T-cell (primary cell): Measurements from ENCODE around the gene ARSA. TPM values are rescaled to one million over a fixed set of nuclear protein-coding genes. Genes with fewer than 3 reads are reported as not detected.

ENCODE experiments used
- ATAC-seq, 4 experiments: fragments of 200-7000 bp in 3 of 4; fragments of 150-1000 bp in 1 of 4; cut with Tn5 transposase; replicated peaks in 1 of 4; 1 replicate in 3 of 4; 2 replicates in 1 of 4; pipeline ENCODE4 v1.10.0; 2021; ENCODE audit warnings: moderate library complexity in 3 of 4, mild to moderate bottlenecking in 2 of 4, moderate number of reproducible peaks in 1 of 4
- CTCF ChIA-PET, 2 donors: fragments of 300-600 bp; sonication (Branson Sonifier 250); formaldehyde crosslinking; loops; one replicate each; lab custom pipeline; 2022; ENCODE audit warnings: antibody characterized with exemption in 2 of 2; lab: Charles Lee
- POLR2A ChIA-PET, 2 donors: fragments of 300-600 bp; sonication (Branson Sonifier 250); formaldehyde crosslinking; loops; one replicate each; lab custom pipeline; 2022; ENCODE audit warnings: antibody characterized with exemption in 2 of 2; lab: Charles Lee
- DNase-seq, 35 experiments: peaks; one replicate each; pipeline versions ENCODE4 v3.0.0 to v3.0.0-alpha.2; 2013 to 2023
- H3K27ac ChIP-seq: one replicate; pipeline ENCODE4 v1.5.1; 2013; ENCODE audit warnings: low read length
- H3K27me3 ChIP-seq, 2 experiments: replicated peaks in 1 of 2; 1 replicate in 1 of 2; 2 replicates in 1 of 2; pipeline versions ENCODE4 v1.6.1 to v1.7.0; 2013; ENCODE audit warnings: low read length in 1 of 2, mixed read lengths in 1 of 2; ENCODE audit not compliant: control insufficient read depth in 2 of 2, insufficient read depth in 2 of 2; ENCODE audit errors: extremely low read depth in 1 of 2
- H3K36me3 ChIP-seq, 2 donors: 1 replicate in 1 of 2; 2 replicates in 1 of 2; pipeline versions ENCODE4 v1.6.1 to v1.7.0; 2013; ENCODE audit warnings: low read length in 1 of 2; ENCODE audit not compliant: control insufficient read depth in 2 of 2, insufficient read depth in 1 of 2; ENCODE audit errors: extremely low read depth in 1 of 2
- H3K4me1 ChIP-seq, 2 experiments: 1 replicate in 1 of 2; 2 replicates in 1 of 2; pipeline versions ENCODE4 v1.6.1 to v1.7.0; 2013; ENCODE audit warnings: low read length in 2 of 2, mixed read lengths in 1 of 2; ENCODE audit not compliant: insufficient read depth in 2 of 2, control insufficient read depth in 1 of 2; ENCODE audit errors: extremely low read depth in 1 of 2
- H3K4me3 ChIP-seq, 2 donors: 1 replicate in 1 of 2; 2 replicates in 1 of 2; pipeline versions ENCODE4 v1.5.1 to v1.7.0; 2013; ENCODE audit warnings: mild to moderate bottlenecking in 2 of 2, low read length in 1 of 2, moderate library complexity in 1 of 2; ENCODE audit not compliant: control insufficient read depth in 1 of 2; ENCODE audit errors: extremely low read depth in 1 of 2
- H3K9me3 ChIP-seq: 2 replicates; pipeline ENCODE4 v1.7.0; 2013
- H3K27ac Mint-ChIP-seq, 2 donors: one replicate each; pipeline ENCODE4 v1.8.0; 2020 to 2021; ENCODE audit warnings: mild to moderate bottlenecking in 2 of 2, mixed read lengths in 2 of 2
- H3K27me3 Mint-ChIP-seq, 2 donors: one replicate each; pipeline ENCODE4 v1.8.0; 2021 to 2022; ENCODE audit warnings: mixed read lengths in 2 of 2
- H3K36me3 Mint-ChIP-seq: one replicate; pipeline ENCODE4 v1.8.0; 2021; ENCODE audit warnings: mixed read lengths
- H3K4me1 Mint-ChIP-seq, 3 donors: one replicate each; pipeline ENCODE4 v1.8.0; 2020 to 2022; ENCODE audit warnings: mixed read lengths in 3 of 3, mild to moderate bottlenecking in 1 of 3
- H3K4me3 Mint-ChIP-seq, 3 donors: one replicate each; pipeline ENCODE4 v1.8.0; 2020 to 2022; ENCODE audit warnings: mild to moderate bottlenecking in 3 of 3, mixed read lengths in 3 of 3, moderate library complexity in 3 of 3
- H3K9me3 Mint-ChIP-seq, 3 donors: one replicate each; pipeline ENCODE4 v1.8.0; 2020 to 2022; ENCODE audit warnings: mixed read lengths in 3 of 3
- WGBS: methylation state at CpG from one replicate; pipeline ENCODE4 v1.1.5; 2013; ENCODE audit warnings: missing lambda C conversion rate; ENCODE audit not compliant: insufficient coverage; 5-methylcytosine and 5-hydroxymethylcytosine counted together
- total RNA-seq, 35 experiments: library from RNA in 6 of 35; stranded (reverse) in 6 of 35; fragments of 120-200 nt in 1 of 35; gene quantifications; one replicate each; pipeline versions ENCODE4 v1.2.1 to v1.2.4 and lab custom pipeline; 2013 to 2026

The ARSA gene
- total RNA-seq, 5 donors from 2014 or later (not counting 1 experiment from before 2014, with no cell fraction given) = 68.3 to 105 (median 90.6) TPM

- no peak overlapping the region for H3K4me3 ChIP-seq
- DNase-seq (no peak), ATAC-seq (no peak)
- H3K36me3 ChIP-seq = peaks cover 0 to 2% of the 10 kb centered on the region in 2 donors
- no peak overlapping the region for H3K27ac ChIP-seq
- Mint-ChIP-seq H3K4me3 (peak overlapping the region in 1 of 3 donors; percentile 39), H3K27ac (no peak overlapping the region), H3K27me3 (no peaks in the 10 kb centered on the region), H3K36me3 (peaks cover 3% of the 10 kb centered on the region), H3K4me1 (peaks cover 8 to 27% (median 19%) of the 10 kb centered on the region in 3 donors), H3K9me3 (no peaks in the 10 kb centered on the region)
- ChIA-PET POLR2A (no interaction called here), CTCF (interaction anchor here in 1 of 2 donors (0.6 to 1.4 kb wide), 2 partner anchors 22 to 35 kb away, joined by 3 read pairs; partner anchors contain the start of gene SYCE3)
- WGBS = 96% methylated on average over 3 of the region's 3 CpGs
- H3K27me3 ChIP-seq = no peaks in the 10 kb centered on the region
- peaks cover 8 to 22% of the 10 kb centered on the region in 2 experiments for H3K4me1 ChIP-seq
- H3K9me3 ChIP-seq = no peaks in the 10 kb centered on the region
These were observed 42.7 kb downstream of the ARSA start for GRCh38 chr22:50585238-50585637.

DNA sequence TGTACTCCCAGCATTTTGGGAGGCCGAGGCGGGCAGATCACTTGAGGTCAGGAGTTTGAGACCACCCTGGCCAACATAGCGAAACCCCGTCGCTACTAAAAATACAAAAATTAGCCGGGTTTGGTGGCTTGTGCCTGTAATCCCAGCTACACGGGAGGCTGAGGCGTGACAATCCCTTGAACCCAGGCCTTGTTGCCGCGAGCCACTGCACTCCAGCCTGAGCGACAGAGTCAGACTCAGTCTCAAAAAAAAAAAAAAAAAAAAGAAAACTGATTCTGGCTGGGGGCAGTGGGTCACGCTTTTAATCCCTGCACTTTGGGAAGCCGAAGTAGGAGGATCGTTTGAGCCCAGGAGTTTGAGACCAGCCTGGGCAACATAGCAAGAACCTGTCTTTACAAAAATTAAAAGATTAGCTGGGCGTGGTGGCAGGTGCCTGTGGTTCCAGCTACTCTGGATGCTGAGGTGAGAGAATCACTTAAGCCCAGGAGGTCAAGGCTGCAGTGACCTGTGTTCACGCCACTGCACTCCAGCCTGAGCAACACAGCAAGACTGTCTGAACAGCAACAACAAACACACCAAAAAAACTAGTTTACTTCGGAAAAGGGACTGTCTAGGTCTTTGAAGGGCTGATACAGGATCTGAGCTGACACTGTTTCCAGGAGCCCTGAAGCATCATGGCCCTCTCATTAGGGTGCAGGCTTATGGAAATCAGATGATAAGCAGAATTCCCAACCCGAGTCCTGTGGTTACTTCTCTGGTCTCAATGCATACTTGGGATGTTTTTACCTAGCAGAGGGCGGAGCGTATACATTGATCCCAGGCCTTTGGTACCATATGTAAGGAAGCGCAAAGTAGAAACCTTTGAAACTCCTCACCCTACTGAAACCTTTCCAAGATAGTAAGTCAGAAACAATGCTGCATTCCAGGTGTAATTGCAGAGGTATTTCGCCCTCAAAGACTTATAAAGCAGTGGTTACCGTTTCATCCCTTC lies 43.6 kb downstream of the ARSA start:
- peaks cover 0 to 2% of the 10 kb centered on the region in 2 donors for H3K36me3 ChIP-seq
- ATAC-seq (no peak), DNase-seq (no peak)
- H3K9me3 ChIP-seq = no peaks in the 10 kb centered on the region
- H3K9me3 Mint-ChIP-seq = no peaks in the 10 kb centered on the region
- H3K27ac ChIP-seq = no peak overlapping the region
- no peak overlapping the region for H3K4me3 ChIP-seq
- H3K27me3 ChIP-seq = no peaks in the 10 kb centered on the region
- peaks cover 17 to 33% (median 25%) of the 10 kb centered on the region in 3 donors for H3K4me1 Mint-ChIP-seq
- POLR2A ChIA-PET = no interaction called here
- peaks cover 12% of the 10 kb centered on the region for H3K36me3 Mint-ChIP-seq
- H3K27me3 Mint-ChIP-seq = no peaks in the 10 kb centered on the region
- CTCF ChIA-PET = interaction anchor here in 1 of 2 donors (0.6 to 1.4 kb wide), 2 partner anchors 21 to 36 kb away, joined by 3 read pairs; partner anchors contain the start of gene SYCE3
- 98% methylated on average over 13 of the region's 23 CpGs for WGBS
- H3K4me3 Mint-ChIP-seq = peak overlapping the region; percentile 84 to 93 (median 91)
- H3K4me1 ChIP-seq = peaks cover 8 to 22% of the 10 kb centered on the region in 2 experiments
- no peak overlapping the region for H3K27ac Mint-ChIP-seq

- Mint-ChIP-seq H3K27ac (peak overlapping the region; percentile 82 to 85), H3K36me3 (peaks cover 12% of the 10 kb centered on the region), H3K4me1 (peaks cover 17 to 33% (median 25%) of the 10 kb centered on the region in 3 donors), H3K27me3 (no peaks in the 10 kb centered on the region), H3K4me3 (peak overlapping the region; percentile 84 to 93 (median 91)), H3K9me3 (no peaks in the 10 kb centered on the region)
- DNase-seq = no peak
- ChIA-PET POLR2A (no interaction called here), CTCF (interaction anchor here in 1 of 2 donors (1.1 to 1.6 kb wide), 2 partner anchors 38 to 58 kb away, joined by 3 to 5 read pairs; partner anchors contain the start of genes KLHDC7B and SCO2)
- Histone ChIP-seq H3K27ac (peak overlapping the region; percentile 22), H3K36me3 (peaks cover 0 to 7% of the 10 kb centered on the region in 2 donors), H3K27me3 (no peaks in the 10 kb centered on the region), H3K4me1 (peaks cover 8 to 25% of the 10 kb centered on the region in 2 experiments), H3K9me3 (no peaks in the 10 kb centered on the region), H3K4me3 (peak overlapping the region; percentile 67 to 75)
- 9% methylated on average over 33 of the region's 37 CpGs for WGBS
- ATAC-seq = peak; percentile 17 to 27 (median 21)
These were observed 44.6 kb downstream of the ARSA start for GRCh38 chr22:50583294-50583861.

- Mint-ChIP-seq H3K27ac (peak within 1 kb of the TSS; percentile 90 to 92), H3K27me3 (no peaks in the 10 kb centered on the region), H3K36me3 (peaks cover 12% of the 10 kb centered on the region), H3K4me1 (peaks cover 17 to 34% (median 26%) of the 10 kb centered on the region in 3 donors), H3K4me3 (peak within 1 kb of the TSS; percentile 84 to 93 (median 91)), H3K9me3 (no peaks in the 10 kb centered on the region)
- no peaks in the 10 kb centered on the region for H3K27me3 ChIP-seq
- under 1% methylated on average over 96 of the region's 96 CpGs for WGBS
- peak; percentile 90 to 96 (median 94) for ATAC-seq
- peak within 1 kb of the TSS; percentile 68 to 75 for H3K4me3 ChIP-seq
- ChIA-PET CTCF (interaction anchor here in 1 of 2 donors (0.6 to 1.6 kb wide), 4 partner anchors 32 to 217 kb away, joined by 3 to 5 read pairs (median 4); partner anchors contain the start of genes KLHDC7B and SCO2), POLR2A (interaction anchor here in 1 of 2 donors (0.6 kb wide), 1 partner anchor 57 kb away, joined by 3 read pairs; no protein-coding TSS in a partner anchor)
- DNase-seq = peak; percentile 95 to 99 (median 97)
- H3K9me3 ChIP-seq = no peaks in the 10 kb centered on the region
- peaks cover 8 to 30% of the 10 kb centered on the region in 2 experiments for H3K4me1 ChIP-seq
- H3K36me3 ChIP-seq = peaks cover 0 to 7% of the 10 kb centered on the region in 2 donors
- H3K27ac ChIP-seq = peak within 1 kb of the TSS; percentile 81
These were observed 45.3 kb downstream of the ARSA start, which contains the start of gene CHKB for GRCh38 chr22:50582493-50583293. Gene CHKB (minus strand): TSS chr22:50582849. CDS start chr22:50582781, 68 bp downstream.

GRCh38 chr22:50581950-50582492 lies 45.9 kb downstream of the ARSA start:
- H3K27me3 ChIP-seq = no peaks in the 10 kb centered on the region
- H3K9me3 ChIP-seq = no peaks in the 10 kb centered on the region
- CTCF ChIA-PET = interaction anchor here in 1 of 2 donors (0.6 to 1.6 kb wide), 3 partner anchors 32 to 57 kb away, joined by 3 to 5 read pairs (median 4); partner anchors contain the start of gene SCO2
- peaks cover 8 to 37% of the 10 kb centered on the region in 2 experiments for H3K4me1 ChIP-seq
- H3K4me3 Mint-ChIP-seq = peak overlapping the region; percentile 84 to 93 (median 91)
- POLR2A ChIA-PET = interaction anchor here (0.5 to 0.6 kb wide), 2 partner anchors 47 to 56 kb away, joined by 3 to 6 read pairs; no protein-coding TSS in a partner anchor
- no peaks in the 10 kb centered on the region for H3K9me3 Mint-ChIP-seq
- H3K4me1 Mint-ChIP-seq = peaks cover 24 to 40% (median 31%) of the 10 kb centered on the region in 3 donors
- H3K27ac ChIP-seq = peak overlapping the region; percentile 81
- DNase-seq = peak in 23 of 35 experiments; percentile 15 to 55 (median 26)
- H3K36me3 Mint-ChIP-seq = peaks cover 12% of the 10 kb centered on the region
- 3% methylated on average over 35 of the region's 39 CpGs for WGBS
- peak overlapping the region; percentile 65 to 82 for H3K27ac Mint-ChIP-seq
- ATAC-seq = peak in 1 of 4 experiments; percentile 2
- H3K36me3 ChIP-seq = peaks cover 0 to 7% of the 10 kb centered on the region in 2 donors
- no peaks in the 10 kb centered on the region for H3K27me3 Mint-ChIP-seq
- peak overlapping the region; percentile 68 to 75 for H3K4me3 ChIP-seq
